Ovary (tissue), 10 donors: ENCODE data around the gene PANK1. TPM values are rescaled to one million over a fixed set of nuclear protein-coding genes. Genes with fewer than 3 reads are reported as not detected.

Source experiments
- DNase-seq, 5 donors: peaks; one replicate each; pipeline ENCODE4 v3.0.0-alpha.2; 2019 to 2020
- H3K27ac ChIP-seq, 2 donors: fragments of 200-600 bp; one replicate each; pipeline versions ENCODE4 v1.5.1 to v1.8.0; 2019 to 2022
- H3K27me3 ChIP-seq: fragments of 200-600 bp; one replicate; pipeline ENCODE4 v1.8.0; 2022
- H3K36me3 ChIP-seq: fragments of 200-600 bp; sonication (generic); one replicate; pipeline ENCODE4 v1.5.1; 2019
- H3K4me1 ChIP-seq: one replicate; pipeline ENCODE4 v1.8.1; 2013; ENCODE audit warnings: mild to moderate bottlenecking, moderate library complexity; ENCODE audit not compliant: insufficient read depth
- H3K4me3 ChIP-seq: fragments of 200-600 bp; sonication (generic); one replicate; pipeline ENCODE4 v1.5.1; 2017
- H3K9me3 ChIP-seq, 2 donors: fragments of 200-600 bp in 1 of 2; sonication (generic) in 1 of 2; one replicate each; pipeline versions ENCODE4 v1.5.1 to v1.8.1; 2013 to 2019; ENCODE audit warnings: mild to moderate bottlenecking in 1 of 2, moderate library complexity in 1 of 2
- EP300 ChIP-seq: sonication (generic); formaldehyde crosslinking; IDR thresholded peaks from one replicate; pipeline ENCODE4 v1.6.1; 2017; ENCODE audit warnings: antibody characterized with exemption
- POLR2A ChIP-seq: fragments of 450-650 bp; IDR thresholded peaks from one replicate; pipeline ENCODE4 v1.6.1; 2017; ENCODE audit warnings: antibody characterized with exemption, mild to moderate bottlenecking, moderate library complexity
- WGBS, 3 donors: extraction: QIAGEN DNeasy Blood & Tissue Kit in 1 of 3; methylation state at CpG; one replicate each; pipeline versions ENCODE4 v1.1.5 to v1.1.7; 2013 to 2017; 5-methylcytosine and 5-hydroxymethylcytosine counted together
- intact Hi-C, 4 donors: fragments of 100-400 bp; cut with DNase I; formaldehyde crosslinking; loops; one replicate each; pipeline versions ENCODE4 v1.11.0 to v1.15.1; 2022 to 2023
- long read RNA-seq, 3 donors: library from polyadenylated mRNA in 2 of 3; unstranded in 2 of 3; transcript quantifications; one replicate each; pipeline ENCODE4 v2.0.0 and lab custom pipeline, GENCODE V29; 2021 to 2026
- polyA plus RNA-seq, 2 donors: library from polyadenylated mRNA; stranded (reverse); fragments of 200-250 nt in 1 of 2; fragments of 350-450 nt in 1 of 2; fragmentation: Illumina TruSeq in 1 of 2; extraction: RNeasy Lipid Tissue Mini Kit (QIAGEN cat#74804) in 1 of 2; gene quantifications; one replicate each; pipeline ENCODE4 v1.2.3, GENCODE V29; 2013 to 2014
- total RNA-seq, 7 donors: library from RNA; depleted of rRNA in 2 of 7; stranded (reverse); fragments of >200 nt in 2 of 7; fragmentation: NEBNext Ultra II Directional in 3 of 7; extraction: Animal tissue kit (Norgen Biotek cat#: 25700) in 3 of 7; gene quantifications; one replicate each; pipeline versions ENCODE4 v1.1.0 to v1.2.4, GENCODE V29; 2016 to 2023
- TF ChIP-seq, protein P1 (sequence below), 3 donors: fragments of 450-650 bp in 2 of 3; fragments of 200-600 bp in 1 of 3; IDR thresholded peaks; one replicate each; pipeline versions ENCODE4 v1.5.1 to v1.8.0; 2016 to 2022; ENCODE audit warnings: antibody characterized with exemption in 3 of 3, mild to moderate bottlenecking in 1 of 3
- donor health status: DM: no; HTN: no; CAD: no; lungs with moderate emphysema.
- donor health status: DM: no; HTN: no; CAD: no.
- donor health status: Bipolar disorder and iron deficiency.
- donor health status: DM: yes; HTN: yes; CAD: no.
- donor health status: DM: no; HTN: no; CAD: no.
- donor health status: DM: yes; HTN: yes; CAD: no.

The PANK1 gene
- total RNA-seq (1 to 10 TPM; 1.7 to 6.2 (median 4.5) TPM), polyA plus RNA-seq (1 to 10 TPM; 2.0 to 5.7 TPM)
- long read RNA-seq, donor 1, full-length matches to known transcripts: 1 of 2 reads
- long read RNA-seq, donor 1, partial matches to known transcripts: 1 of 2 reads
- long read RNA-seq, donor 1, other reads (novel, unspliced or antisense): 0 of 2 reads
- long read RNA-seq, donor 2, full-length matches to known transcripts: 5 of 120 reads
- long read RNA-seq, donor 2, partial matches to known transcripts: 115 of 120 reads
- long read RNA-seq, donor 2, other reads (novel, unspliced or antisense): 0 of 120 reads
- long read RNA-seq, donor 3, full-length matches to known transcripts: 2 of 4 reads
- long read RNA-seq, donor 3, partial matches to known transcripts: 1 of 4 reads
- long read RNA-seq, donor 3, other reads (novel, unspliced or antisense): 1 of 4 reads

DNA sequence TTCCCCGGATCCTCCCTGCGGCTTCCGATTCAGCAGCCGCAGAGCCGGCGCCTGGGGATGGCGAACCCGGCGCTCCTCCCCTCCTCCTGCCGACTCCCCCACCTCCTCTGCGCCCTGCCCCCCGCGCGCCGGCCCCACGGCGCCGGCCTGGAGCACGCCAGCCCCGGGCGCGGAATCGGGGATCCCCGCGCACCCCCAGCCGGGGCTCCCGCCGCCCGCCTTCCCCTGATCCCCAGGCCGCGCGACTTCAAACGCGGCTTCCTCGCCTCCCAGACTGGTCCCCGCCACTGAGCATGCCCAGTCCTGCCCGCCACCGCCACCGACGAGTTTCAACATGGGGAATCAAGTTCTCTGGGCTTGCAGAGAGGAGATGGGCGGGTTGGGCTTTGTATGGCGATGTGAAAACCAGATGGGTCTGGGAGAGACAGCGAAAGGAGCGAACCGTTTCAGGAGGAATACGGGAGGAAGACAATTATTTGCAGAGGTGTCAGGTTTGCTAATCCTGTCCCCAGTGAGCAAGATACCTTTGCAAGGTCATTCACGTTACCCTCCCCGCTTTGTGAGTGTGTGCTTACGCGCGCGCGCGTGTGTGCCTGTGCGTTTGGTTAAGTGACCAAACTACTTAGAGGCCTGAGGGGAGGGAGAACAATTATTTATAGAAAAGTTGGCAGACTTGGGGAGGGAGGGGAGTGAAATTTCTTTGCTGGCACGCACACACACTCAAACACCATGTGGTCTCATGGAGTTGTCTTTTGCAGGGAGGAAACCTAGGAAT is at the start of gene PANK1:
Gene PANK1, minus strand, starts transcription at position 276 of the 775 bp plus-strand sequence. CDS start 351 bp downstream, outside the sequence.
- peak; percentile 65 to 80 (median 72) for DNase-seq

DNA sequence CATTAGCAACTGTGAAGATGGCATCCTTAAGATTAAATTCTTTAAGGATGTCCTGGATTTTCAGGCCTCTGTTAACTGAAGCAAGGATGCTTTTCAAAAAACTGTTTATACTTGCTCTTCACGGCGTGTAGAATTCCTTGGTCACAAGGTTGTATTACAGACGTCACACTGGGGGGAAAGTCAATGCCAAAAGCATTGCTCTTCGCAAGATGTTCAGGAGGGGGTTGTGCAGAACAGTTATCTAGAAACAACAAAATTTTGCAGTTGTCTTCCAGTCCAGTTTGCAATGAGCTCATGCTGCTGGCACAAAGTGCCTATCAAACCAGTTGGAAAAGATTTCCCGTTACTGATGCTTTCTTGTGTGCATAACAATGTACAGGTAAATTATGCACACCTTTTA is 48.1 kb upstream of the PANK1 start:
- Histone ChIP-seq H3K4me3 (no peak overlapping the region), H3K27ac (no peak overlapping the region), H3K9me3 (no peaks in the 10 kb centered on the region), H3K4me1 (no peaks in the 10 kb centered on the region), H3K36me3 (no peaks in the 10 kb centered on the region), H3K27me3 (no peaks in the 10 kb centered on the region)
- DNase-seq: no peak
- 82 to 96% (median 94%) methylated on average over 5 of the region's 5 CpGs for WGBS, 3 donors
- TF ChIP-seq POLR2A: no peak
- no peak for TF ChIP-seq EP300
- TF ChIP-seq, protein P1, sequence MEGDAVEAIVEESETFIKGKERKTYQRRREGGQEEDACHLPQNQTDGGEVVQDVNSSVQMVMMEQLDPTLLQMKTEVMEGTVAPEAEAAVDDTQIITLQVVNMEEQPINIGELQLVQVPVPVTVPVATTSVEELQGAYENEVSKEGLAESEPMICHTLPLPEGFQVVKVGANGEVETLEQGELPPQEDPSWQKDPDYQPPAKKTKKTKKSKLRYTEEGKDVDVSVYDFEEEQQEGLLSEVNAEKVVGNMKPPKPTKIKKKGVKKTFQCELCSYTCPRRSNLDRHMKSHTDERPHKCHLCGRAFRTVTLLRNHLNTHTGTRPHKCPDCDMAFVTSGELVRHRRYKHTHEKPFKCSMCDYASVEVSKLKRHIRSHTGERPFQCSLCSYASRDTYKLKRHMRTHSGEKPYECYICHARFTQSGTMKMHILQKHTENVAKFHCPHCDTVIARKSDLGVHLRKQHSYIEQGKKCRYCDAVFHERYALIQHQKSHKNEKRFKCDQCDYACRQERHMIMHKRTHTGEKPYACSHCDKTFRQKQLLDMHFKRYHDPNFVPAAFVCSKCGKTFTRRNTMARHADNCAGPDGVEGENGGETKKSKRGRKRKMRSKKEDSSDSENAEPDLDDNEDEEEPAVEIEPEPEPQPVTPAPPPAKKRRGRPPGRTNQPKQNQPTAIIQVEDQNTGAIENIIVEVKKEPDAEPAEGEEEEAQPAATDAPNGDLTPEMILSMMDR (IDR thresholded peaks at IDR 0.05): no peak
- intact Hi-C loops: no loop called here

More for the DNA sequence above, at the start of gene PANK1:
- WGBS, 3 donors: 0% methylated on average over 44 to 56 of the region's 56 CpGs
- Histone ChIP-seq H3K4me3 (peak within 1 kb of the TSS; percentile 86), H3K4me1 (peaks cover 3% of the 10 kb centered on the region), H3K36me3 (no peaks in the 10 kb centered on the region), H3K27me3 (no peaks in the 10 kb centered on the region), H3K9me3 (no peaks in the 10 kb centered on the region), H3K27ac (peak within 1 kb of the TSS; percentile 80 to 86)
- TF ChIP-seq, protein P1 (IDR thresholded peaks at IDR 0.05): no peak
- TF ChIP-seq EP300 (no peak), POLR2A (no peak)
- intact Hi-C loops: no loop called here

DNA sequence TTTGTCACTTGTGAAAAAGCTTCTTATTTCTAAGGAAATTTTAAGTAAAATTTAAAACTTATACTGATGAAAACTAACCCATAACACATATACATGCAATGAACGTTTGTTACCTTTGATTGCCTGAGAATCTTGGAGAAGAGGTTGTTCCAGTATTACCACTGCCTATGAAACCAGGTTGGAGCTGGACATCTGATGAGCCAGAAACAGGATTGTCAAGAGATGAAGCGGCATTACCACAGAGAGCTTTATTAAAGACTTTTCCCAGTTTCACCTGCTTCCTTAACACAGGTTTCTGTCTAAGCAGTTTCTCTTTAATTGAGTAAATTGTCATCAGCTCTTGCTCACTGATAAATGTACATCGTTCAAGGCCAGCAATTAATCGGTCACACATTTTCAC is 47.4 kb upstream of the PANK1 start:
- DNase-seq: no peak
- Histone ChIP-seq H3K27me3 (no peaks in the 10 kb centered on the region), H3K9me3 (no peaks in the 10 kb centered on the region), H3K36me3 (no peaks in the 10 kb centered on the region), H3K4me1 (no peaks in the 10 kb centered on the region), H3K27ac (no peak overlapping the region), H3K4me3 (no peak overlapping the region)
- WGBS, 3 donors: 69 to 73% (median 73%) methylated on average over 4 of the region's 4 CpGs
- no peak for TF ChIP-seq POLR2A
- TF ChIP-seq, protein P1 (IDR thresholded peaks at IDR 0.05): no peak
- no peak for TF ChIP-seq EP300
- intact Hi-C loops: no loop called here

DNA sequence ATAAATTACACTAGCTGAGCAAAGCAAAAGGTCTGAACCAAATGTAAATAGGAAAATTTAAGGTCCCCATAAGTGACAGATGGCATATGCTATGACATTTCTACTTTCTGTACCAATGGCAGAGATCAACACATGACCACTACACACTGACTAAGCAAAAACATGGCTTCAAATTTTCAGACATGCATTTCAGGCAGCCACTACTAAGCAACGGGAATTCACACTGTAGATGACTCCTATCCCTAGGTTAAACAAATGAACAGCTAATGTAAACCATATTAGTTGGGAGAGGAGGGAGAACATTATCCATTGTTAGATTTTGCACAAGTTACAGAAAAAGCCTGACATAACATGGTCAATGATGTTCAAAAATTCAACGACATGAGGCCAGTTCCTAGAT is 45.0 kb upstream of the PANK1 start:
- no peaks in the 10 kb centered on the region for H3K4me1 ChIP-seq
- 47 to 49% (median 48%) methylated on average over 2 of the region's 2 CpGs for WGBS, 3 donors
- DNase-seq: no peak

More for the DNA sequence above, 45.0 kb upstream of the PANK1 start:
- TF ChIP-seq EP300 (no peak), POLR2A (no peak)
- TF ChIP-seq, protein P1 (IDR thresholded peaks at IDR 0.05): no peak
- no peak overlapping the region for H3K4me3 ChIP-seq
- H3K36me3 ChIP-seq: no peaks in the 10 kb centered on the region
- H3K27me3 ChIP-seq: no peaks in the 10 kb centered on the region
- H3K9me3 ChIP-seq: no peaks in the 10 kb centered on the region
- no peak overlapping the region for H3K27ac ChIP-seq
- intact Hi-C loops: no loop called here
